ENCODE data around the gene CACNG4.

Gene CACNG4

GRCh38 chr17:66995944-66996343 is 31.4 kb downstream of the CACNG4 start:
- peak; percentile 60 for ATAC-seq
- TF ChIP-seq OSR1 (CRISPR knock-in tag; IDR thresholded peaks at IDR 0.05) (no peak), CSDC2 (CRISPR knock-in tag; IDR thresholded peaks at IDR 0.05) (no peak), ESRRG (CRISPR knock-in tag; IDR thresholded peaks at IDR 0.05) (no peak), ZNF8 (CRISPR knock-in tag; IDR thresholded peaks at IDR 0.05) (no peak), CSRNP3 (CRISPR knock-in tag; IDR thresholded peaks at IDR 0.05) (no peak), CREB5 (CRISPR knock-in tag; IDR thresholded peaks at IDR 0.05; ENCODE audit: low read depth) (no peak), TOX (CRISPR knock-in tag; IDR thresholded peaks at IDR 0.05; ENCODE audit: borderline replicate concordance) (no peak), RARB (CRISPR knock-in tag; IDR thresholded peaks at IDR 0.05) (no peak), ZNF565 (CRISPR knock-in tag; conservative IDR thresholded peaks at IDR 0.05; ENCODE audit: low read depth) (no peak), ARNTL (CRISPR knock-in tag; IDR thresholded peaks at IDR 0.05; ENCODE audit: borderline replicate concordance, low read depth) (no peak), SNAI2 (CRISPR knock-in tag; IDR thresholded peaks at IDR 0.05) (no peak), GLIS3 (CRISPR knock-in tag; IDR thresholded peaks at IDR 0.05) (no peak), PATZ1 (CRISPR knock-in tag; IDR thresholded peaks at IDR 0.05; ENCODE audit: borderline replicate concordance) (no peak), ZC3H10 (CRISPR knock-in tag; IDR thresholded peaks at IDR 0.05) (no peak), ZFP30 (CRISPR knock-in tag; IDR thresholded peaks at IDR 0.05) (no peak), TCF4 (CRISPR knock-in tag; IDR thresholded peaks at IDR 0.05; ENCODE audit: borderline replicate concordance) (no peak), BACH2 (CRISPR knock-in tag; IDR thresholded peaks at IDR 0.05; ENCODE audit: borderline replicate concordance) (no peak), PPARA (CRISPR knock-in tag; IDR thresholded peaks at IDR 0.05; ENCODE audit: borderline replicate concordance) (no peak), ISL1 (CRISPR knock-in tag; IDR thresholded peaks at IDR 0.05) (no peak), ZFP3 (CRISPR knock-in tag; IDR thresholded peaks at IDR 0.05) (no peak)

- no peak for ATAC-seq
- TF ChIP-seq ZNF8 (CRISPR knock-in tag; IDR thresholded peaks at IDR 0.05) = no peak
- TF ChIP-seq CSDC2 (CRISPR knock-in tag; IDR thresholded peaks at IDR 0.05) = no peak
- TF ChIP-seq ZFP3 (CRISPR knock-in tag; IDR thresholded peaks at IDR 0.05) = no peak
- TF ChIP-seq ZC3H10 (CRISPR knock-in tag; IDR thresholded peaks at IDR 0.05) = no peak
- TF ChIP-seq RARB (CRISPR knock-in tag; IDR thresholded peaks at IDR 0.05) = no peak
- no peak for TF ChIP-seq GLIS3 (CRISPR knock-in tag; IDR thresholded peaks at IDR 0.05)
- TF ChIP-seq ZNF565 (CRISPR knock-in tag; conservative IDR thresholded peaks at IDR 0.05; ENCODE audit: low read depth) = no peak
- no peak for TF ChIP-seq ZFP30 (CRISPR knock-in tag; IDR thresholded peaks at IDR 0.05)
- no peak for TF ChIP-seq ZNF70 (CRISPR knock-in tag; IDR thresholded peaks at IDR 0.05)
- TF ChIP-seq BACH2 (CRISPR knock-in tag; IDR thresholded peaks at IDR 0.05; ENCODE audit: borderline replicate concordance) = no peak
- no peak for TF ChIP-seq POU6F1 (CRISPR knock-in tag; IDR thresholded peaks at IDR 0.05; ENCODE audit: borderline replicate concordance, low read depth)
- no peak for TF ChIP-seq TOX (CRISPR knock-in tag; IDR thresholded peaks at IDR 0.05; ENCODE audit: borderline replicate concordance)
- TF ChIP-seq ESRRG (CRISPR knock-in tag; IDR thresholded peaks at IDR 0.05) = no peak
- no peak for TF ChIP-seq TCF4 (CRISPR knock-in tag; IDR thresholded peaks at IDR 0.05; ENCODE audit: borderline replicate concordance)
- TF ChIP-seq OSR1 (CRISPR knock-in tag; IDR thresholded peaks at IDR 0.05) = no peak
- no peak for TF ChIP-seq PPARA (CRISPR knock-in tag; IDR thresholded peaks at IDR 0.05; ENCODE audit: borderline replicate concordance)
- TF ChIP-seq SNAI2 (CRISPR knock-in tag; IDR thresholded peaks at IDR 0.05) = no peak
Observed at GRCh38 chr17:66996926-66997325, 32.4 kb downstream of the CACNG4 start.

- ATAC-seq = no peak
- TF ChIP-seq ZNF8 (CRISPR knock-in tag; IDR thresholded peaks at IDR 0.05) = no peak
- TF ChIP-seq BACH2 (CRISPR knock-in tag; IDR thresholded peaks at IDR 0.05; ENCODE audit: borderline replicate concordance) = no peak
- TF ChIP-seq ESRRG (CRISPR knock-in tag; IDR thresholded peaks at IDR 0.05) = no peak
- no peak for TF ChIP-seq GLIS3 (CRISPR knock-in tag; IDR thresholded peaks at IDR 0.05)
- TF ChIP-seq ARNTL (CRISPR knock-in tag; IDR thresholded peaks at IDR 0.05; ENCODE audit: borderline replicate concordance, low read depth) = no peak
- TF ChIP-seq TOX (CRISPR knock-in tag; IDR thresholded peaks at IDR 0.05; ENCODE audit: borderline replicate concordance) = no peak
- TF ChIP-seq CSDC2 (CRISPR knock-in tag; IDR thresholded peaks at IDR 0.05) = no peak
- TF ChIP-seq TCF4 (CRISPR knock-in tag; IDR thresholded peaks at IDR 0.05; ENCODE audit: borderline replicate concordance) = no peak
- TF ChIP-seq ISL1 (CRISPR knock-in tag; IDR thresholded peaks at IDR 0.05) = no peak
- no peak for TF ChIP-seq CSRNP3 (CRISPR knock-in tag; IDR thresholded peaks at IDR 0.05)
- TF ChIP-seq PATZ1 (CRISPR knock-in tag; IDR thresholded peaks at IDR 0.05; ENCODE audit: borderline replicate concordance) = no peak
- TF ChIP-seq OSR1 (CRISPR knock-in tag; IDR thresholded peaks at IDR 0.05) = no peak
- TF ChIP-seq RARB (CRISPR knock-in tag; IDR thresholded peaks at IDR 0.05) = no peak
- TF ChIP-seq POU6F1 (CRISPR knock-in tag; IDR thresholded peaks at IDR 0.05; ENCODE audit: borderline replicate concordance, low read depth) = no peak
- TF ChIP-seq ZNF565 (CRISPR knock-in tag; conservative IDR thresholded peaks at IDR 0.05; ENCODE audit: low read depth) = no peak
- TF ChIP-seq PPARA (CRISPR knock-in tag; IDR thresholded peaks at IDR 0.05; ENCODE audit: borderline replicate concordance) = no peak
Observed at GRCh38 chr17:67003231-67003630, 38.7 kb downstream of the CACNG4 start.

All from SK-N-SH treated with all-trans-retinoic acid at 6 μM for 48 hours (cell line).